CMK (cell line): ENCODE data around the gene DEFB132.
A peak's percentile ranks its signal among the peaks of the same experiment; 100 is the strongest.

ENCODE experiments used
- DNase-seq: peaks from one replicate; pipeline ENCODE4 v3.0.0-alpha.2; 2010; ENCODE audit warnings: low read depth

Gene DEFB132

DNA sequence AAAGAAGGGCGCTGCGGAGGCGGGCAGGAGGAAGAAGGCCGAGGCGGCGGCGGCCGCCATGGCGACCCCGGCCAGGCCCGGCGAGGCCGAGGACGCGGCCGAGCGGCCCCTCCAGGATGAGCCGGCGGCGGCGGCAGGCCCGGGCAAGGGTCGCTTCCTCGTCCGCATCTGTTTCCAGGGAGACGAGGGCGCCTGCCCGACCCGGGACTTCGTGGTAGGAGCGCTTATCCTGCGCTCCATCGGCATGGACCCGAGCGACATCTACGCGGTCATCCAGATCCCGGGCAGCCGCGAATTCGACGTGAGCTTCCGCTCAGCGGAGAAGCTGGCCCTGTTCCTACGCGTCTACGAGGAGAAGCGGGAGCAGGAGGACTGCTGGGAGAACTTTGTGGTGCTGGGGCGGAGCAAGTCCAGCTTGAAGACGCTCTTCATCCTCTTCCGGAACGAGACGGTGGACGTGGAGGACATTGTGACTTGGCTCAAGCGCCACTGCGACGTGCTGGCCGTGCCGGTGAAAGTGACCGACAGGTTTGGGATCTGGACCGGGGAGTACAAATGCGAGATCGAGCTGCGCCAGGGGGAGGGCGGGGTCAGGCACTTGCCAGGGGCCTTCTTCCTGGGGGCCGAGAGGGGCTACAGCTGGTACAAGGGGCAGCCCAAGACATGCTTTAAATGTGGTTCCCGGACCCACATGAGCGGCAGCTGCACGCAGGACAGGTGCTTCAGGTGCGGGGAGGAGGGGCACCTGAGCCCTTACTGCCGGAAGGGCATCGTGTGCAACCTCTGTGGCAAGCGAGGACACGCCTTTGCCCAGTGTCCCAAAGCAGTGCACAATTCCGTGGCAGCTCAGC is 40.6 kb downstream of the DEFB132 start:
- DNase-seq, result peak; percentile 91

DNA sequence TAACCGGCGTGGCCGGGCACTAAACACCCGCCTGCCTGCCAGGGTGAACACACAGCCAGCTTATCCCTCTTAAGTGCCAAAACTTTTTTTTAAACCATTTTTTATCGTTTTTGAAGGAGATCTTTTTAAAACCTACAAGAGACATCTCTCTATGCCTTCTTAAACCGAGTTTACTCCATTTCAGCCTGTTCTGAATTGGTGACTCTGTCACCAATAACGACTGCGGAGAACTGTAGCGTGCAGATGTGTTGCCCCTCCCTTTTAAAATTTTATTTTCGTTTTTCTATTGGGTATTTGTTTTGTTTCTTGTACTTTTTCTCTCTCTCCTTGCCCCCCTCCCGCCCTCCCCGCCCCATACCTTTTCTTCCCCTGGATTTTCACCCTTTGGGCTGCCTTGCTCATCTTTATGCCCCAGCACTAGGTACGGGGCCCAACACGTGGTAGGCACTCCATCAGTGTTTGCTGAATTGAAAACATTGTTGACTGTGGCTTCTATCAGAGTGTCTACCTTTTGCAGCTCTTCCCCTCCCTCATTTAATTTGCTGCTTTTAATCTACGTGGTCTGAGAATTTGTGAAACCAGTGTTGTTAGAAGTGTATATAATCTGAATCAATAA is 41.4 kb downstream of the DEFB132 start:
- no peak for DNase-seq

DNA sequence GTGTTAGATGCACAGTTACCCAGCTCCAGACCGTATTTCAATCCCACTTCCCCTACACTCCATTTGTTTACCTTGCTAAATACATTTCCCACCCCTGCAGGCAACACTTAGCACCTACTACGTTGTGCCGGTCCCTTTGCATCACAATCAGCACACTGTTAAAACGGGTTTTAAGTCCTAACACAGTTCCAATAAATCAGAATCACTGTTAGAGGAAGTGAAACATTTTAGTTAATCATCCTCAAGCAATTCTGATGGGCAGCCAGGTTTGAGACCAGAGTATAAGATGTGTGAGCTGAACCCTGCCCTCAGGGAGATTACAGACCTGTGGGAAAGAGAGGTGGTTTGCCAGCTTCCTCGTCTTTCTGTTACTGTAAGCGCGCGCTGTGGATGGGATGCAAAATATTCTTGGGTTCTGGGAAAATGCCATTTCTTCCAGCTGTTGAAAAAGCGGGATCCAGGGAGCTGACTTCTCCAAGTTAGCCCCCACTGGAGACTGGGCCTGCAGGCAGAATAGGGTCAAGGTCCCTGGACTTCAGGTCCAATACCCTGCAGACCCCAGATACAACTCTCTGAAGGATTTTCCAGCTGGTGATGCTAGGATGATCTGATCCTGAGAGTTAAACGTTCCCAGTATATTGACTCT is 42.9 kb downstream of the DEFB132 start:
- no peak for DNase-seq

DNA sequence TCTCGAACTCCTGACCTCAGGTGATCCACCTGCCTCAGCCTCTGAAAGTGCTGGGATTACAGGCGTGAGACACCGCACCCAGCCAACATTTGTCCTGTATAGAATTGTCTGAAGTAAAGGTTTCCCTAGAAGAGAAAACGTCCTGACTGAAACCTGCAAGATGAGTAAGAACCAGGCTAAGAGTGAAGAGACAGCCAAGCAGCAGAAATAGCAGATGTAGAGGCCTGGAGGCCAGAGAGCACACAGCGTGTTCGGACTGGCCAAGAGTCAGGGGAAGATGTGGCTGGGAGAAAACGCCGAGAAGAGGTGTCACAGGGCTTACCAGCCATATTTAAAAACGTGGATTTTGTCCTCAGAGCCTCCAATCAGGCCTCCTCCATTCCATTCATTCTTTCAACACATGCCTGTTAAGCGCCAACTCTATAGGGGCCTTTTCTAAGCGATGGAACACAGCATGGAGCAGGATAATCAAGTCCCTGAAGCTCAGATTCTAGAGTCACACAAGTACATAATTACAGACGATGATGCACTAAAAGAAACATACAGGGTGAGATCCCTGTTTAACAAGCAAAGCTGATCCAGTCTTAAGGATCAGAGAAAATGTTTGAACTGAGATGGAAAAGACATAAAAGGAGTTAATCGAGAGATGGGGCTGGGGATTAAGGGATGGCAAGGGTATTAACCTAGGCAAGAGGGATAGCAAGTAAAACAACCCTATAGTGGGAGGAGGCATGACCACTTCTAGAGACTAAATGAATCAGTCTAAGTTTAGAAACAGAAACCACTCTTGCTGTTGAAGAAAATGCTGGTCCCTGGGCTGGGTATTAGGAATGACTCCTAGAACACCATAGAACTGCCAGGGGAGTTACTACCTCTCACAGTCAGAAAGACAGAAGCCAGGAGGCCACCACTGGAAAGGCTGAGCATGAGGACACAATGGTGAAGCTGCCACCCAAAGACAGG is 44.6 kb downstream of the DEFB132 start:
- no peak for DNase-seq

DNA sequence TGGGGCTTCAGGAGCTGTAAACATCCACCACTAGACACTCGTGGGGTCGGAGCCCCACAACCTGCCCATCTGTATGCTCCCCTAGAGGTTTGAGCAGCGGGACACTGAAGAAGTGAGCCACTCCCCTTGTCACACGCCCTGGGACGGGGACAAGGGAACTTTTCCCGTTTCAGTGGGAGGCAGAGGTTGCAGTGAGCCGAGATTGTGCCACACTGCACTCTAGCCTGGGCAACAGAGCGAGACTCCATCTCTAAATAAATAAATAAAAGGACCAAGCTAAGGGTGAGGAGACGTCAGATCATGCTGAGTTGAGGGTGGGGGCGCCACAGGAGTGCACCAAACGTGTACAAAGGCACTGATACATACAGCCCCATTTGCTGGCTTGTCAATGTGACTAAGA is 48.2 kb downstream of the DEFB132 start:
- DNase-seq, result no peak

DNA sequence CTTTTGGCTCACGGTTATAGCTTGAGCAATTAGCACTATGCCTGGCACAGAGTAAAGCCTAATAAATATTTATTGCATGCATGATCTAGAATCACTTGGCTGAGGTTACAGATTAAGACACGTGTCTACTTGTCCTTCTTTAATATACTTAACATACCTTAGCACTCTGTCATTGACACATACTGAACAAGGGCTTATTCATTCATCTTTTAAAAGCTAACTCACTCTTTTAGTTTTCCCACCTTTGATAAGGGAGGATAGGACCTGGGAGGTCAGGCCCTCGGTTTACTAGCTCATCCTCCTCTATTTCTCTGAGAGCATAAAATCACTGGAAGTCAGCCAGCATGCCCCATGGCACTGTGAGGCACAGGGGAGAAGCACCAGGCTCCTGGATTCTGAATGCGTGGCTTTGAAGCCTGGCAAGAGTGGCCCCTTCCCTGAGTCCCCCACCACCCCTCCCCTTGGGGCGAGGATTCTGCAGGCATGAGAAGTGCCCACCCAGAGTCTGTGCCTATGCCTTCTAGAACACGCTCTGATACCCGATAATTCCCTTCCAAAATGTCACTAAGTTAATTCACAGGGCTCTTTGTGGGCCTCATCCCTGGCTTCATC is 51.0 kb downstream of the DEFB132 start:
- no peak for DNase-seq

DNA sequence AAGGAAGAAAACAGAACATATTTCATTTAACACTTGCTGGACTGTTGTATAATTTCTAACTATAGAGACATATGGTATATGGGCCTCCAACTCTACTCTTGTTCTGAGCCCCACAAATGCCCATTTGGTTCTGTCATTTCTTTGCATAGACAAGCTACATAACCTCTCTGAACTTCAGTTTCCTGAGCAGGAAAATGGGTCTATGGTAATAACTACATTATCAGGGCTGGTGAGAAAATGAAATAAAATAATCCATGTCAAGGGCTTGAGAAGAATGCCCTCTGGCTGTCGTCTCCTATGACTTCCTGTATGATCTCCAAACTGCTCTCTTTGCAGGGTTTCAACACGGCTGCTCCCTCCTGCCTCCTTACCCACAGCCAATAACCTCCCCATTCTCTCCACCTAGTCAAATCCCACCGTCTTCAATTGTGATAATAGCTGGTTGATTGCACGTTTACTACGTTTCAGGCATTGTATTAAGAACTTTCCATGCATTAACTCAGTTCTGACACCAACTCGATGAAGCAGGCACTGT is 51.8 kb downstream of the DEFB132 start:
- DNase-seq, result no peak

DNA sequence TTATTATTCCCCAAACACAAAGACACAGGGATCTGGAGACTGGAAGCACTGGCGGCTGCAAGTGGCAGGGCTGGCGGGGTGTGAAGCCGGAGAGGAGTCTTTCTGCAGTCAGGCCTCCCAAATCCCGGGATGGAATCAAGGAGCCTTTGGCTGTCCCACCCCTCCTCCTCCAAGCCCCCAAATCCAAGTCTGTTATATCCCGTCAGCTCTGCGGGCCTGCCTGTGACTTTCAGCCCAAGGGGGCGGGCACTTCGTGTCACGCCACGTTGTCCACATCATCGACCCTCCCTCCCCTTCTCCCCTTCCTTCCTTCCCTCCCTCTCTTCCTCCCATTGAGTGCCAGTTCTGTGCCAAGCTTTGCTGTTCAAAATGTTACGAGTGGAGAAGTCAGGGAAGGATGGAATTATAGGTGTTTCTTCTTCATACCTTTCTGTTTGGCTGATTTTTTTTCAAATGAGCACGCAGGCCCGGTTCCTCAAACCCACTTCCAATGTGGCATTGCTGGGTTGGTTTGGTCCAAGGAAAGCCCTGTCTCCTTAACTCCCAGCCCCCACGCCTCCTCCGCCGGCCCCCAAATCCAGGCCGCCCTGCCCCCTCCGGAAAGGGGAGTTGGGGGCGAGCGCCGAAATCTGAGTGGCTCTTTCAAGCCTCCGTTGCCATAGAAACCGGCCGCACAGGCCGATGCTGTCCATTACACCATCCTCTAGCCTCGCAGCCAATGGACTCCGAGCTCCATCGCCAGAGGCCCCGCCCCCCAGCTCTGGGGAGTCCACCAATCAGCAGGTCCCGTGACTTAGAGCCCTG is 52.5 kb downstream of the DEFB132 start:
- DNase-seq, result peak; percentile 99

DNA sequence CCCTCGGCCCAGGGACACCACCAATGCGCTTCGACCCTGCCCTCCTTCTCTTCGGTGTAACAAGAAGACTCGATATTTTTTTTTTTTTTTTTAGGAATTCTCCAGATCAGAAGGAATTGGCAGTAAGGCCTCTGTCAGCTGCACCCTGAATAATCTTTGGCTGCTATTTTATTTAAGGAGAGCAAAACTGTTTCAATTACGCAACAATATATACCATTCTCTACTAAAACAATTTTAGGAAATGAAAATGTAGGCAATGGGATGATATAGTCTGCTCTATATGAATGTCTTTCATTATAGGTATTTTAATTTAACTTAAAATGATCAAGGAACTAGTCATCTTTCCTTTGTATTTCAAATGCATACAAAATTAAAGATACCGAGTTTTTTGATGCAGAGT is 53.1 kb downstream of the DEFB132 start:
- no peak for DNase-seq
